HG03108 (cell line): ENCODE results near the gene AZIN2.
"Not testable (repeated sequence)": the region's sequence is repeated elsewhere in the genome, so short reads cannot be mapped to it uniquely, and the experiment has no call there.

Experiments
- ATAC-seq: cut with Tn5 transposase; IDR thresholded peaks from one replicate; pipeline ENCODE4 v1.9.1; 2021; ENCODE audit warnings: moderate library complexity; ENCODE audit not compliant: unreplicated experiment

Gene AZIN2

DNA sequence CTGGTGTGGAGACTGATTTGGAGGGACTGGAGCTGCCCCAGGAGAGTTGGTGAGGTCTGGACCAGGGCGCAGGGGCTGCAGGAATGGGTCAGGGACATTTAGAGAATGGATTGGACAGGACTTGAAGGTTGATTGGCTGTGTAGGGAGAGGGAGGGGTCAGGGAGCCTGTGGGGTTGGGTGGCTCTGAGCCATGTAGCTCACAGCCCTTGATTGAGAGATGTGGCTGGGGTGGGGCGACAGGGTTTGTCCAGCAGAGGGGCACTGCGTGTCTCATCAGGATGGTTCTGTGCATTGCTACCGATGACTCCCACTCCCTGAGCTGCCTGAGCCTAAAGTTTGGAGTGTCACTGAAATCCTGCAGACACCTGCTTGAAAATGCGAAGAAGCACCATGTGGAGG, 12.1 kb downstream of the AZIN2 start:
- no peak for ATAC-seq

GRCh38 chr1:33094486-33094885, 13.5 kb downstream of the AZIN2 start:
- no peak for ATAC-seq

GRCh38 chr1:33094971-33095604, 14.1 kb downstream of the AZIN2 start:
- ATAC-seq = no peak

- no peak for ATAC-seq
Measured at GRCh38 chr1:33096363-33097005, 15.5 kb downstream of the AZIN2 start.

- ATAC-seq = no peak
Measured at GRCh38 chr1:33097137-33097611, 16.2 kb downstream of the AZIN2 start.

- ATAC-seq = no peak
Measured at GRCh38 chr1:33097762-33098161, 16.8 kb downstream of the AZIN2 start.

DNA sequence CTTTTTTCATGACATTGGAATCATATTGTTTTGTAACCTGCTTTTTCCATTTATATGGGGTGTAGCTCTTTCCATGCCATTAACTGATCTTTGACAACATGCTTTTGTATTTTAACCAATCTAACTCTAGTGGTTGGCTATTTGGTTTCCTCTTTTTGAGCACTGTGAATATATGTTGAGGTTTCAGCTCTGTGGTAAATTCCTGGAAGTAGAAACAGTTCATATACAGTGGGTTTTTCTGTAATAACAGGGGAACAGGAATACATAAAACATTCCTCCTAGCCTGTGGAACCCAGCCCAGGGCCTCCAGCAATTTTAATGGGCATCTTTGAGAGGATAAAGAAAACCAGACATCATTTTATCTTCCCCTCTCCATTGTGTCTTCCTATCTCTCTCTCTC, 17.4 kb downstream of the AZIN2 start:
- no peak for ATAC-seq

- ATAC-seq = peak; percentile 88
Measured at GRCh38 chr1:33099290-33100118, 18.6 kb downstream of the AZIN2 start.

- not testable (repeated sequence) for ATAC-seq
Measured at GRCh38 chr1:33100119-33100415, 19.1 kb downstream of the AZIN2 start.

DNA sequence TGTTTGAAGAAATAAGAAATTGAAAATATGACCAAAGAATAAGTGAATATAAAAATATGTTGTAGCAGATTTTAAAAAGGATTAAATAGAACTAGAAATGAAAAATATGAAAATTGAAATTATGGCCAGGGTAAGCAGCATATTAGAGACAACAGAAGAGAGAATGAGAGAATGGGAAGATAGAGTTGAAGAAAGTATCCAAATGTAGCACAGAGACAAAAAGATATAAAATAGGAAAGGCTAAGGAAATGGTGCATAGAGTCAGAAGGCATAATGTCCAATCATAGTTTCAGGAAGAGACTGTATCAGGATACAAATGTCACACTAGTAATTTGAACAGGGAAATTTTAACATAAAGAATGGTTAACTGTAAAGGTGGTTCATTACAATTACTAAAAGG, 29.5 kb downstream of the AZIN2 start:
- no peak for ATAC-seq

DNA sequence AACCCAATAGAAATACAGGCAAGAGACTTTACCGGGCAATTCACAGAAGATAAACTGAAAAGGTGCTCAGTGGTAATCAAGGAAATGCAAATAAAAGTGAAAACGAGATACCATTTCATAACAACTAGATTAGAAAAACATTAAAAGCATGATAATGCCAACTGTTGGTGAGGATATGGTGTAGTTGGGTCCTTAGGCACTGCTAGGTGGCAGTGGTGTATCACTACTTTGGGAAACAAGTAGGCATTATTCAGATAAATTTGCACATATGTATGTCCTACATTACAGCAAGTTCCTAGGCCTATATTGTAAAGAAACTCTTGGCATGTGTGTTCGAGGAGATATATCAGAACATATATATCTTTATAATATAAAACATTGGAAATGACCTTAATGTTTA, 31.0 kb downstream of the AZIN2 start:
- no peak for ATAC-seq

- ATAC-seq = no peak
Measured at GRCh38 chr1:33117440-33118085, 36.6 kb downstream of the AZIN2 start.

DNA sequence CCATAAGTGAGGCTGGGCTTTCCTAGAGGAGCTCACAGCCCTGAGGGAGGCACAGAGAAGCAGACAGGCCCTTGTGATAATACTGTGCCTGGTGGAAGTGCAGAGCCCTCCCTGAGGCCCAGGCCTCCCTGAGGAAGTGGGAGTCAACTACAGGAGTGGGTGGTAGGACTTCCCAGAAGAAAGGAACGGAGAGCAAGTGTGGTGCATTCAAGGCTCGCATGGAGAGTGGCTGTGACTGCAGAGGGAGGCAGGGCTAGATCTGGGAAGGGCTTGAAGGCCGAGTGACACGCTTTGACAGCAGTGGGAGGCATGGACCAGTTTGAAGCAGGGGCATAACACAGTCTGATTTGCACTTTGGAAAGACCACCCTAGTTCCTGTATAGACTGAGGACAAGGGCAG, 37.3 kb downstream of the AZIN2 start:
- ATAC-seq = no peak

GRCh38 chr1:33119050-33119449, 38.1 kb downstream of the AZIN2 start:
- no peak for ATAC-seq

DNA sequence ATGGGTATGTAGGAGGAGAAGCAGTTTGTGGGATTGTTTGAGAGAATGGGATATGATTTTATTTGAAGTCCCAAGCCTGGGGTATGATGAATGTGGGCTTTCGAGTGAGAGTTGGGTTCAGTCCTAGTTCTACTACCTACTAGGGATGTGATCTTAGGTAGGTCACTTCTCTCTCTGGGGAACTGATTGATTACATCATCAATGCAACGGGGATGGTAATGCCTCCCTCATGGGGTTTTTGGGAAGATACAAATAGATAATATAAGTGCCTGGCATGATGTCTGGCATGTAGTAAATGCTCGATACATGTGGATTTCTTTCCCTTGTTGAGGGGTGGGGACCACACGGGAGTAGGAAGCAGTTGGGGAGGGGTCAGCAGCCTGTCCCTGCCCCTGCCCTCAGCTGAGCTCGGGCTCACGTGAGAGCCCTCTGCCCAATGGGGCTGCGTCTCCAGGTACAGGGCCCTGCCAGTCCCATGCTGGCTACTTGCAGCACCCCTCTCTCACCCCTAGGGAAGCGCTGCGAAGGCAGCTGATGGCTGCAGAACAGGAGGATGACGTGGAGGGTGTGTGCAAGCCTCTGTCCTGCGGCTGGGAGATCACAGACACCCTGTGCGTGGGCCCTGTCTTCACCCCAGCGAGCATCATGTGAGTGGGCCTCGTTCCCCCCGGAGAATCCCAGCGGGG, 38.7 kb downstream of the AZIN2 start:
- no peak for ATAC-seq

DNA sequence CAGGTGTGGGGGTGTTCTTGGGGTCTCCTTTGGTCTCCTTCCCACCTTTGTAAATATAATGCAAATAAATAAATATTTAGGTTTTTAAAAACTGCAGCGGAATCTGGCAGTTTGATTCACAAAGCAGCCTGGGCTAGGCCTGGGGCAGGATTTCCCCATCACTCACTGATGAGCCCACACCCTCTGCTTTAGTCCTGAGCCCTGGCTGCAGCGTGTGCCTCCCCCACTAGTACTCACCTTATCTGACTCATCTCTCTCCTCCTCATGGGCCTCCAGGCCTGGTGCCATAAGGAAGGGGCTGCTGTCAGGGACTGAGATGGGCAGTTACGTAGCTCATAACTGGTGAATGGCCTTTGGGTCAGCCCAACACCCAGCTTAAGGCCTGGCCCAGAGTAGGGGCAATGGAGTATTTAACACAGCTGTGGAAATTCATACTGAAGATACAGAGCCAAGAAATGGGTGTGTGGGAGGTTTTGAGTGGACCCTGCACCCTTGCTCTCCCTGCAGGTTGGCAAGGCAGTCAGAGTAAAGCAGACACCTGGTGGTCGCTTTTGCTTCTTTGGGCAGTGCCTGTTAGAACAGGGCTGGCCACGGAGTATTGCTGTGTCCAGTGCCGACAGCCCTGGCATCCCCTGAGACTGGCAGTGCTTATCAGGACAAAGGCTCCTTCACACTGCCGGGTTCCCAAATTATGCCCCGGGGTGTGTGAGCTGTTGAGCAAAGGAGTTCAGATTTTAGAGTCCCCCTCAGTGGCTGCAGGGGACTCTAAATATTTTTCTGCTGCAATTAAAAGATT, 39.7 kb downstream of the AZIN2 start:
- ATAC-seq = no peak

DNA sequence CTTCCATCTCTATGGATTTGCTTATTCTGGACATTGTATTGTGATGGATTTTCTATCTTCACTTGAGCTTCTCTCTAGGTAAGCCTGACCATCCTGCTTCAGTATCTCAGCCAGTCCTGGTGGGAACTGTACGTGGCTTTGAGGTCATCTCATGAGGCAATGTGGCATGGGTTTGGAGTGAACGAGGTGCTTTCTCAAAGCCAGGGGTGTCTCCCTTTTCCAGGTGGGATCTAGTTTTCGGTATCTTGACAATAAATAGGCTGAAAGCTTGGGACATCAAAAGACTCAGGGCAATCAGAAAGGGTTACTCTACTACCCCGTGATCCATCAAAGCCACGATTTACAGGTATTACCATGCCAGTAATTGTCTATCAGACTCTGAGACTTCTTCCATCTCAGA, 40.8 kb downstream of the AZIN2 start:
- no peak for ATAC-seq

- no peak for ATAC-seq
Measured at GRCh38 chr1:33122483-33123178, 41.7 kb downstream of the AZIN2 start.

- ATAC-seq = no peak
Measured at GRCh38 chr1:33123266-33123665, 42.3 kb downstream of the AZIN2 start.

- ATAC-seq = not testable (repeated sequence)
Measured at GRCh38 chr1:33124647-33125046, 43.7 kb downstream of the AZIN2 start.
